BJ (cell line): ENCODE results near the gene MED13. TPM values are rescaled to one million over a fixed set of nuclear protein-coding genes. Genes with fewer than 3 reads are reported as not detected.

ENCODE experiments used
- CTCF ChIA-PET: fragments of 350-600 bp; formaldehyde crosslinking; extraction: SDS; loops from one replicate; lab custom pipeline; 2021; ENCODE audit warnings: antibody characterized with exemption, inconsistent platforms; lab: Yijun Ruan, JAX
- POLR2A ChIA-PET: fragments of 300-600 bp; sonication (Branson Sonifier 250); formaldehyde crosslinking; extraction: SDS; loops from one replicate; lab custom pipeline; 2021; ENCODE audit warnings: antibody characterized with exemption; lab: Charles Lee
- DNase-seq: peaks from one replicate; pipeline ENCODE4 v3.0.0-alpha.2; 2011; ENCODE audit warnings: low read depth
- H3K27me3 ChIP-seq: 2 replicates; pipeline ENCODE4 v1.6.0; 2011; ENCODE audit warnings: low read length; ENCODE audit not compliant: control insufficient read depth, insufficient read depth
- H3K36me3 ChIP-seq: 2 replicates; pipeline ENCODE4 v1.5.1; 2011; ENCODE audit warnings: low read length; ENCODE audit not compliant: control insufficient read depth, insufficient read depth
- H3K4me3 ChIP-seq: 2 replicates; pipeline ENCODE4 v1.5.1; 2011; ENCODE audit warnings: low read depth, mild to moderate bottlenecking, control low read depth, low read length
- CTCF ChIP-seq: IDR thresholded peaks from 2 replicates; pipeline ENCODE4 v1.5.1; 2011; ENCODE audit warnings: low read depth, mild to moderate bottlenecking, control low read depth, inconsistent platforms, low read length, moderate library complexity; ENCODE audit not compliant: insufficient read depth
- polyA plus RNA-seq: library from polyadenylated mRNA; depleted of rRNA; stranded (reverse); fragments of >200 nt; gene quantifications from 2 replicates; pipeline ENCODE4 v1.2.3, GENCODE V29; 2011

The MED13 gene
- polyA plus RNA-seq, 1 experiment, result 18.4 TPM

- CTCF ChIA-PET, result no interaction called here
- Histone ChIP-seq H3K4me3 (no peak overlapping the region), H3K27me3 (0 out of 2 replicates have a peak, but pooled peaks cover 1% of the 10 kb centered on the region), H3K36me3 (no peaks in the 10 kb centered on the region)
- POLR2A ChIA-PET, result no interaction called here
- DNase-seq, result no peak
- no peak for TF ChIP-seq CTCF
Measured at GRCh38 chr17:62083651-62084050, 18.6 kb upstream of the MED13 start.

- H3K36me3 ChIP-seq, result no peaks in the 10 kb centered on the region
- ChIA-PET POLR2A (no interaction called here), CTCF (no interaction called here)
- 0 out of 2 replicates have a peak, but pooled peaks cover 1% of the 10 kb centered on the region for H3K27me3 ChIP-seq
- no peak for TF ChIP-seq CTCF
- DNase-seq, result no peak
- no peak overlapping the region for H3K4me3 ChIP-seq
Measured at GRCh38 chr17:62080647-62081046, 15.6 kb upstream of the MED13 start.

GRCh38 chr17:62078009-62078408, 12.9 kb upstream of the MED13 start:
- CTCF ChIA-PET, result interaction anchor here (1.1 to 1.7 kb wide), 2 partner anchors 12 to 20 kb away, joined by 3 to 8 read pairs; no protein-coding TSS in a partner anchor
- Histone ChIP-seq H3K27me3 (0 out of 2 replicates have a peak, but pooled peaks cover 1% of the 10 kb centered on the region), H3K36me3 (no peaks in the 10 kb centered on the region), H3K4me3 (no peak overlapping the region)
- DNase-seq, result no peak
- no peak for TF ChIP-seq CTCF
- POLR2A ChIA-PET, result no interaction called here

- ChIA-PET CTCF (interaction anchor here (0.6 to 1.7 kb wide), 2 partner anchors 11 to 42 kb away, joined by 3 to 8 read pairs; no protein-coding TSS in a partner anchor), POLR2A (no interaction called here)
- TF ChIP-seq CTCF, result no peak
- H3K36me3 ChIP-seq, result no peaks in the 10 kb centered on the region
- 0 out of 2 replicates have a peak, but pooled peaks cover 1% of the 10 kb centered on the region for H3K27me3 ChIP-seq
- no peak for DNase-seq
- H3K4me3 ChIP-seq, result no peak overlapping the region
Measured at GRCh38 chr17:62076864-62077788, 12.0 kb upstream of the MED13 start.

- DNase-seq, result no peak
- Histone ChIP-seq H3K36me3 (no peaks in the 10 kb centered on the region), H3K4me3 (no peak overlapping the region), H3K27me3 (0 out of 2 replicates have a peak, but pooled peaks cover under 1% of the 10 kb centered on the region)
- ChIA-PET POLR2A (interaction anchor here (0.8 kb wide), 1 partner anchor 9 kb away, joined by 3 read pairs; no protein-coding TSS in a partner anchor), CTCF (interaction anchor here (1.9 kb wide), 1 partner anchor 9 kb away, joined by 14 read pairs; no protein-coding TSS in a partner anchor)
- TF ChIP-seq CTCF, result no peak
Measured at GRCh38 chr17:62075308-62075815, 10.3 kb upstream of the MED13 start.
